ENCODE data around the gene KRT33A.

The KRT33A gene

DNA sequence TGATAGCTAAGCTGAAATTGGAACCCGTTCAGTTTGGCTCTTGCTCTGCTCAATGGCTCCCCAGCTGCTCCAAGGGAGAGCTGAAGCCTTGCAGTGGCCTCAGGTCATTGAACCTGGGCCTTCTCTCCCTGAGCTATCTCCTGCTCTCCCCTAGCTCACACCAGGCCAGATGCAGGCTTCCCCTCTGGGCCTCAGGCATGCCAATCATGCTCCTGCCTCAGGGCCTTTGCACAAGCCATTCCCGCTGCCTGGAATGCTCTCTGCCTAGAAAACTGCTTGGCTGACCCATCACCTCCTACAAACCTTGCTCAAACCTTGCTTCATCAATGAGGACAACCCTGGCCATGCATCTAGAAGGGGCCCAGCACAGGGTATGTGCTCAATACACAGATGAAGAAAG, 18.4 kb downstream of the KRT33A start:
- Histone ChIP-seq H3K9me3 (ENCODE audit: severe bottlenecking) (no peaks in the 10 kb centered on the region), H3K4me3 (ENCODE audit: low read depth, low read length) (no peak overlapping the region), H3K36me3 (no peaks in the 10 kb centered on the region), H3K27me3 (ENCODE audit: insufficient read depth, low read depth, severe bottlenecking) (peaks cover 95% of the 10 kb centered on the region), H3K27ac (no peak overlapping the region)
- TF ChIP-seq, protein P1, sequence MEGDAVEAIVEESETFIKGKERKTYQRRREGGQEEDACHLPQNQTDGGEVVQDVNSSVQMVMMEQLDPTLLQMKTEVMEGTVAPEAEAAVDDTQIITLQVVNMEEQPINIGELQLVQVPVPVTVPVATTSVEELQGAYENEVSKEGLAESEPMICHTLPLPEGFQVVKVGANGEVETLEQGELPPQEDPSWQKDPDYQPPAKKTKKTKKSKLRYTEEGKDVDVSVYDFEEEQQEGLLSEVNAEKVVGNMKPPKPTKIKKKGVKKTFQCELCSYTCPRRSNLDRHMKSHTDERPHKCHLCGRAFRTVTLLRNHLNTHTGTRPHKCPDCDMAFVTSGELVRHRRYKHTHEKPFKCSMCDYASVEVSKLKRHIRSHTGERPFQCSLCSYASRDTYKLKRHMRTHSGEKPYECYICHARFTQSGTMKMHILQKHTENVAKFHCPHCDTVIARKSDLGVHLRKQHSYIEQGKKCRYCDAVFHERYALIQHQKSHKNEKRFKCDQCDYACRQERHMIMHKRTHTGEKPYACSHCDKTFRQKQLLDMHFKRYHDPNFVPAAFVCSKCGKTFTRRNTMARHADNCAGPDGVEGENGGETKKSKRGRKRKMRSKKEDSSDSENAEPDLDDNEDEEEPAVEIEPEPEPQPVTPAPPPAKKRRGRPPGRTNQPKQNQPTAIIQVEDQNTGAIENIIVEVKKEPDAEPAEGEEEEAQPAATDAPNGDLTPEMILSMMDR (IDR thresholded peaks at IDR 0.05; ENCODE audit: low read depth, low read length), result no peak
- no peak for DNase-seq

GRCh38 chr17:41331606-41332005, 19.0 kb downstream of the KRT33A start:
- Histone ChIP-seq H3K27ac (no peak overlapping the region), H3K9me3 (ENCODE audit: severe bottlenecking) (no peaks in the 10 kb centered on the region)
- TF ChIP-seq, protein P1 (IDR thresholded peaks at IDR 0.05; ENCODE audit: low read depth, low read length), result no peak

GRCh38 chr17:41329279-41329948, 21.2 kb downstream of the KRT33A start:
- Histone ChIP-seq H3K9me3 (ENCODE audit: severe bottlenecking) (no peaks in the 10 kb centered on the region), H3K27ac (no peak overlapping the region), H3K4me3 (ENCODE audit: low read depth, low read length) (no peak overlapping the region), H3K36me3 (no peaks in the 10 kb centered on the region), H3K27me3 (ENCODE audit: insufficient read depth, low read depth, severe bottlenecking) (peaks cover 98% of the 10 kb centered on the region)
- DNase-seq, result peak; percentile 77
- TF ChIP-seq, protein P1 (IDR thresholded peaks at IDR 0.05; ENCODE audit: low read depth, low read length), result peak; percentile 99

More at GRCh38 chr17:41331606-41332005, 19.0 kb downstream of the KRT33A start:
- peaks cover 95% of the 10 kb centered on the region for H3K27me3 ChIP-seq (ENCODE audit: insufficient read depth, low read depth, severe bottlenecking)
- DNase-seq, result no peak
- no peak overlapping the region for H3K4me3 ChIP-seq (ENCODE audit: low read depth, low read length)
- H3K36me3 ChIP-seq, result no peaks in the 10 kb centered on the region

DNA sequence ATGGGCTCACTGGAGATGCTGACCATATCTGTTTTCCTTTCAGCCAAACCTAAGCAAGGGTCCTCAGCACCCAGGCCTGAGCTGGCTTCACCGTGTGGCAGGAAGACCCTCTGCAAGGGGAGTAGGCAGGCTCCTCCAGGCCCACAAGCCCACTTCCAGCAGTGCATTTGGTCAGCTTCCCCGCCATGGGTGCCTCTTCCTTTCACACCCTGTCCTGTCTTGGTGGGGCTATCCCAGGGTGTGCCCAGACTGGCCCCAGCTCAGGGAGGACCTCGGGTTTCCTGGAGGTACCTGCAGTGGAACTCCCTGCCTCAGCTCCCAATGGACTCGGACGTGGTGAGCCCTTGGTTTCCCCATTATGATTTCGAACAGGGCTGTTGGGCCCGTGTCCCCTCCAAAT, 22.4 kb downstream of the KRT33A start:
- Histone ChIP-seq H3K27ac (no peak overlapping the region), H3K4me3 (ENCODE audit: low read depth, low read length) (no peak overlapping the region), H3K9me3 (ENCODE audit: severe bottlenecking) (no peaks in the 10 kb centered on the region), H3K36me3 (no peaks in the 10 kb centered on the region), H3K27me3 (ENCODE audit: insufficient read depth, low read depth, severe bottlenecking) (peaks cover 98% of the 10 kb centered on the region)
- TF ChIP-seq, protein P1 (IDR thresholded peaks at IDR 0.05; ENCODE audit: low read depth, low read length), result no peak
- DNase-seq, result no peak

DNA sequence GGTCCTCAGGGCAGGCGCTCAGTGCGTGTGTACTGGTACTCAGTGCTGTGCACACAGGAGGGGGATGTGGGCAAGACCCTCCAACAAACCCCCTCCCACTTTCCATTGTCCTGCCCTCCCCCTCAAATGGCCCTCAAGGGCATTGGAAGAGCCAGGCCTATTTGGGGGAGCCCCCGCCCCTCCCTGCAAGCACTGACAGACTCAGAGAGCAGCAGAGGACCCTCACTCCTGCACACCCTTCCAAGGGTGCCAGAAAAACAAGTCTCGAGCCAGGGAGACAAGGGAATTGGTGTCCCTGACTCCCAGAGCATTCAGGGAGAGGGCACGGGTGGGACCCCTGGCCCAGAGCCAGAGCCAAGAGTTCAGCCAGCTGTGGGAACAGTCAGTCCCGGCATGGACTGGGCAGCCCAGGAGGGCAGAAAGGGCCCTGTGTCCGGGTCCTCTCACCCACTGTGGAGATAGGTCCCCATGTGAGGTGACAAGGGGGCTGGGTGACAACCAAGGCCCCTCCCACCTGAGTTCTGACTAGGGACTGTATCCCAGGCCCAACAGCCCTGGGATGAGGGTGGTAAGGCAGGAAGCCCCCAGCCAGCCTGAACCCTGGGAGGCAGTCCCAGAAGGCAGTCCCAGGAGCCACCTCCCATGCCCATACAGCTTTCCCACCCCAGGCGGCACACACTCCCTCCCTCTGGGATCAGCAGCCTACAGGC, 23.1 kb downstream of the KRT33A start:
- Histone ChIP-seq H3K27me3 (ENCODE audit: insufficient read depth, low read depth, severe bottlenecking) (peaks cover 98% of the 10 kb centered on the region), H3K9me3 (ENCODE audit: severe bottlenecking) (no peaks in the 10 kb centered on the region), H3K27ac (no peak overlapping the region), H3K36me3 (no peaks in the 10 kb centered on the region), H3K4me3 (ENCODE audit: low read depth, low read length) (no peak overlapping the region)
- TF ChIP-seq, protein P1 (IDR thresholded peaks at IDR 0.05; ENCODE audit: low read depth, low read length), result no peak
- DNase-seq, result no peak
